ENCODE data around the gene GLT6D1. TPM values are rescaled to one million over a fixed set of nuclear protein-coding genes. Genes with fewer than 3 reads are reported as not detected.

The GLT6D1 gene
- total and polyA plus RNA-seq, 2 of the 4 experiments (the other 2 are of a cell fraction) = not detected

GRCh38 chr9:135604437-135605237 lies 34.7 kb downstream of the GLT6D1 start (continued):
- TF ChIP-seq RFX5 (IDR thresholded peaks at IDR 0.05; ENCODE audit: low read depth, low read length) = no peak

- H2BK120ac ChIP-seq (ENCODE audit: low read depth, low read length) = no peak overlapping the region
- no peaks in the 10 kb centered on the region for H4K20me1 ChIP-seq (ENCODE audit: insufficient read depth, low read length)
- H3K4me1 ChIP-seq (ENCODE audit: control insufficient read depth, insufficient read depth, low read length) = no peaks in the 10 kb centered on the region
- no peaks in the 10 kb centered on the region for H3K79me1 ChIP-seq (ENCODE audit: low read depth in 1 of 2, low read length in 2 of 2)
- no peak overlapping the region for H4K91ac ChIP-seq (ENCODE audit: insufficient read depth, low read depth, low read length)
- 72% methylated on average over 4 of the region's 24 CpGs; no CpG with 5 or more reads in 1 of the 2 experiments for WGBS, 2 experiments (ENCODE audit: extremely low coverage in 2 of 2, insufficient read length in 1 of 2)
- no peaks in the 10 kb centered on the region for H3K9me3 ChIP-seq (ENCODE audit: control insufficient read depth, insufficient read depth, low read length)
- DNase-seq = peak; percentile 27
- H2BK20ac ChIP-seq (ENCODE audit: low read depth, low read length) = no peak overlapping the region
- no peak overlapping the region for H4K8ac ChIP-seq (ENCODE audit: low read depth in 2 of 2, low read length in 2 of 2)
- H3K27me3 ChIP-seq (ENCODE audit: control insufficient read depth, insufficient read depth, low read length) = no peaks in the 10 kb centered on the region; the same call in none of the 2 replicates
- H3K23ac ChIP-seq (ENCODE audit: low read depth, low read length) = no peak overlapping the region
- H3K14ac ChIP-seq (replicated peaks; ENCODE audit: low read depth, low read length) = no peak overlapping the region
- H2BK5ac ChIP-seq (ENCODE audit: low read depth, low read length, poor library complexity, severe bottlenecking) = no peak overlapping the region
- CTCF ChIA-PET = no interaction called here
- BruUV-seq (replicated peaks) = no TSS peak
- H3K4ac ChIP-seq (ENCODE audit: low read depth, low read length) = no peak overlapping the region
- H2AK5ac ChIP-seq (ENCODE audit: low read depth, low read length) = no peak overlapping the region
- H4K5ac ChIP-seq (ENCODE audit: low read depth, low read length) = no peak overlapping the region
- intact Hi-C loops (cut with micrococcal nuclease) = loop anchor here (5.0 to 10.0 kb wide), 3 partner anchors 192 to 664 kb away; no protein-coding TSS in a partner anchor
- no peak overlapping the region for H3K9ac ChIP-seq (ENCODE audit: low read depth, low read length)
- no peak overlapping the region for H3K56ac ChIP-seq (ENCODE audit: extremely low read depth, insufficient read depth, low read length)
- POLR2A ChIA-PET (ENCODE audit: unreplicated experiment) = no interaction called here
- H3K18ac ChIP-seq (ENCODE audit: low read depth, low read length) = no peak overlapping the region
- H2AK9ac ChIP-seq (replicated peaks; ENCODE audit: low read depth, low read length, poor library complexity) = no peak overlapping the region
- H3K36me3 ChIP-seq (ENCODE audit: control insufficient read depth, insufficient read depth, low read length) = no peaks in the 10 kb centered on the region
- H3K4me2 ChIP-seq (ENCODE audit: low read depth, low read length) = no peak overlapping the region
- H3K9me1 ChIP-seq (ENCODE audit: insufficient read depth, low read length) = no peaks in the 10 kb centered on the region
- H3K4me3 ChIP-seq (ENCODE audit: insufficient read depth, low read depth, low read length) = no peak overlapping the region
- peak overlapping the region; percentile 40 for H2AFZ ChIP-seq (replicated peaks; ENCODE audit: low read length, poor library complexity)
- TF ChIP-seq RAD21 (IDR thresholded peaks at IDR 0.05; ENCODE audit: low read length) (peak; percentile 25; the same call in 1 of the 2 replicates), FOS (IDR thresholded peaks at IDR 0.05; ENCODE audit: low read depth, low read length) (no peak), CTCF (conservative IDR thresholded peaks at IDR 0.05; ENCODE audit: low read depth, low read length) (peak; percentile 74), SMC3 (IDR thresholded peaks at IDR 0.05; ENCODE audit: low read depth, low read length) (peak; percentile 27; the same call in 1 of the 2 replicates)
- no peak overlapping the region for H3K27ac ChIP-seq (ENCODE audit: insufficient read depth, low read length)
- dilution Hi-C loops (cut with HindIII; ENCODE audit: low sequenced_read_pairs, unreplicated experiment) = no loop called here
- in situ Hi-C loops (cut with MboI; ENCODE audit: low sequenced_read_pairs) = loop anchor here (25.0 kb wide), 1 partner anchor 334 kb away; no protein-coding TSS in a partner anchor
- H2BK15ac ChIP-seq (ENCODE audit: low read depth, low read length) = no peak overlapping the region
- ATAC-seq (ENCODE audit: low read depth) = peak; percentile 65
Observed at GRCh38 chr9:135602789-135603481, 36.4 kb downstream of the GLT6D1 start.

Measured in IMR-90 (cell line).